Measurements from ENCODE around the gene UROC1.

- TF ChIP-seq POLR2A (IDR thresholded peaks at IDR 0.05) (no peak), POLR2AphosphoS5 (IDR thresholded peaks at IDR 0.05) (no peak), CTCF (IDR thresholded peaks at IDR 0.05) (no peak)
Observed at GRCh38 chr3:126467611-126467955, 50.0 kb downstream of the UROC1 start.

All from prostate gland (tissue), 2 donors.